ENCODE data around the gene CCNB1IP1.
"Not testable (repeated sequence)": the region's sequence is repeated elsewhere in the genome, so short reads cannot be mapped to it uniquely, and the experiment has no call there.

Gene CCNB1IP1

GRCh38 chr14:20331053-20331613 is 1.9 kb downstream of the CCNB1IP1 start:
- no peak for DNase-seq

GRCh38 chr14:20329355-20329754 is 3.7 kb downstream of the CCNB1IP1 start:
- no peak for DNase-seq

GRCh38 chr14:20328705-20329104 is 4.4 kb downstream of the CCNB1IP1 start:
- no peak for DNase-seq

- peak; percentile 68 for DNase-seq
Observed at GRCh38 chr14:20327005-20327869, 5.8 kb downstream of the CCNB1IP1 start.

DNA sequence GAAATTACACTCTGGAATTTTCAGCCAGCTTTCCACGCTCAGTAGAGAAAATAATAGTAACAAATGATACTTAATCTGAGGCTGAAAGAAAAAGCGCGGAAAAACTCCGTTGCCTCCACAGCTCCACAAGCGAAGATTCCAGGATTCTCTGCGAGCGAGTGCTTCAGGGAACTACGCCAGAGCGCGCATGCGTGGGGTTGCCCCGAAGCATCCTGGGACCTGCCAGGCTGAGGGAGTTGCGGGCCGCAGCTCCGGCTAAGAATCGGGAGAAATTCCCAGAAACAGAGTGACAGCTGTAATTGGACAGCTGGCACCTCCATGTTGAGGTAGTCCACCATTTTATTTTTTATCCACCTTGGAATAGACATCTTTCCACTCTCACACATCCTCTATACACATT is 15.4 kb downstream of the CCNB1IP1 start:
- no peak for DNase-seq

DNA sequence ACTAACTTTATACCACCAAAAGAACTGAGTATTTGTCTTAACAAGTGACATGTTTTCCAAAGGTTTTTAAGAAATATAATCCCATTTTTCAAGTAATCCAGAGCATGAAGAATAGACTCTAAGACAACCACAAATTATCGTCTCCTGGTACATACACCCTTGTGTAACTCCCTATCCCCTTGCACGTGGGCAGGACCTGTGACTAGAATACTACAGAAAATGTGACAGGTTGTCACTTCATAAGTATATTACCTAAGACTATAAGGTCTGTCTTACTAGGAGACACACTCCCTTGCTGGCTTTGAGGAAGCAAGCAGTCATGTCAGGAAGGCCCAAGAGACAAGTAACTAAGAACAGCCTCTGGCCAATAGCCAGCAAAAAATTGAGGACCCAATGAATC is 19.1 kb downstream of the CCNB1IP1 start:
- DNase-seq = no peak

GRCh38 chr14:20306079-20306423 is 27.0 kb downstream of the CCNB1IP1 start:
- no peak for DNase-seq

DNA sequence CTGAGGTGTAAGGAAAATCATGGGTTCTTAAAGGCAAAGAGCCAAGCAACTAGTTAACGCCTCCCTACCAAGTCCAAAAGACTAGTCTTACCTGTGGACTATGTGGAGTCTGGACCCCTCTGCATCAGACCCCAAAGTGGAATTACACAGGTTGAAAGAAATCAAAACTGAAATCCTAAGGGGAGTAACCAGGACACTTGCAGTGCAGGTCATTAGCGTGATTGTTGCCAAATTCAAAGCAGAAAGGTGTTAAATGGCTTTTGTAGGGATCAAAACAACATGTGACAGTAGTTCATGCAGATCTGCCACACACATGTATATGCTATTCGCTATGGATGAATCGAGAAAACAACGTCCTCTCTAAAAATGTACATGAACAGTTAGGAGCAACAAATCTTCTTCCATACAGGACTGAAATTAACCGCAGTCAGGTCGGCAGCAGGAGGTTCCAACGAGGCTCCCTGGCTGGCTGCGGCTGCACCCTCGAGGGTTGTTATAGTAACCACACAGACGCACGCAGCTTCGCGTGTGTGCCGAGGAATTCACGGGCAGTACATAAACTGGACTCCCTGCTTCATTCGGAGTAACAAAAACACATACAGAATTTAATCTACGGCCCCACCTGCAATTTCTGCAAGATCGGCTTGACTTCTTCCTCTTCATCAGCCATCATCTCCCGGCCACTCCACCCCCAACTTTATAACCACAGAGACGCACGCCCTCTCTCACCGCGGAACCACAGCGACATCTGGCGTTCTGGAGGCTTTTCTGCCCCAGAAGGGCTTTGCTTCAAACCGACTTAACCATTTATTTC is 27.6 kb downstream of the CCNB1IP1 start, which contains the start of gene TTC5:
TTC5 (minus strand) TSS at position 687 of the 814 bp plus-strand sequence; CDS start at position 673, 14 bp downstream.
- peak; percentile 80 for DNase-seq

GRCh38 chr14:20302042-20302755 is 30.9 kb downstream of the CCNB1IP1 start:
- DNase-seq = peak; percentile 10

- DNase-seq = no peak
Observed at GRCh38 chr14:20295067-20295466, 38.0 kb downstream of the CCNB1IP1 start.

DNA sequence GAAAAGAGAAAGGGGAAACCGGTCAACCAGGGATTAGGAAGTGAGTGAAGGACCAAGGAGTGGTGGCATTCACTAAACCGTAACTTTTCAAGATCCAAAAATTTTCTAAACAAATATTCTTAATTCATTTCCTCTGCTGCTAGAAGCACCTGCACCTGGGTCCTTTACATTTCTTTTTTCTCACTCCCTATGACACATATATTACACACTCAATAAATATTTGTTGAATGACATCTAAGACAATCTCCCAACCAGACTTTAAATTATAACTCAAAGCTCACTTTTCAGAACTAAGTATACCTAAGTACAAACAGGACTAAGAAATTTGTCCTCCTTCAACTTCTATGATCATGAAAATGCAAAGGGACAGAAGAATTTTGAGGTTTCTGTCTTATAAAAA is 38.4 kb downstream of the CCNB1IP1 start:
- no peak for DNase-seq

DNA sequence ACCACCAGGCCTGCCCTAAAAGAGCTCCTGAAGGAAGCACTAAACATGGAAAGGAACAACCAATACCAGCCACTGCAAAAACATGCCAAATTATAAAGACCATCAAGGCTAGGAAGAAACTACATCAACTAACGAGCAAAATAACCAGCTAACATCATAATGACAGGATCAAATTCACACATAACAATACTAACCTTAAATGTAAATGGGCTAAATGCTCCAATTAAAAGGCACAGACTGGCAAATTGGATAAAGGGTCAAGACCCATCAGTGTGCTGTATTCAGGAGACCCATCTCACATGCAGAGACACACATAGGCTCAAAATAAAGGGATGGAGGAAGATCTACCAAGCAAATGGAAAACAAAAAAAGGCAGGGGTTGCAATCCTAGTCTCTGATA is 51.1 kb downstream of the CCNB1IP1 start:
- not testable (repeated sequence) for DNase-seq

DNA sequence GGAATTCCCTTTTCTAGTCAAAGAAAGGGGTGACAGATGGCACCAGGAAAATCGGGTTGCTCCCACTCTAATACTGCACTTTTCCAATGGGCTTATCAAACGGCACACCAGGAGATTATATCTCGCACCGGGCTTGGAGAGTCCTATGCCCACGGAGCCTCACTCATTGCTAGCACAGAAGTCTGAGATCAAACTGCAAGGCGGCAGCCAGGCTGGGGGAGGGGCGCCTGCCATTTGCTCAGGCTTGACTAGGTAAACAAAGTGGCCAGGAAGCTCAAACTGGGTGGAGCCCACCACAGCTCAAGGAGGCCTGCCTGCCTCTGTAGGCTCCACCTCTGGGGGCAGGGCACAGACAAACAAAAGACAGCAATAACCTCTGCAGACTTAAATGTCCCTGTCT is 52.8 kb downstream of the CCNB1IP1 start:
- not testable (repeated sequence) for DNase-seq

DNA sequence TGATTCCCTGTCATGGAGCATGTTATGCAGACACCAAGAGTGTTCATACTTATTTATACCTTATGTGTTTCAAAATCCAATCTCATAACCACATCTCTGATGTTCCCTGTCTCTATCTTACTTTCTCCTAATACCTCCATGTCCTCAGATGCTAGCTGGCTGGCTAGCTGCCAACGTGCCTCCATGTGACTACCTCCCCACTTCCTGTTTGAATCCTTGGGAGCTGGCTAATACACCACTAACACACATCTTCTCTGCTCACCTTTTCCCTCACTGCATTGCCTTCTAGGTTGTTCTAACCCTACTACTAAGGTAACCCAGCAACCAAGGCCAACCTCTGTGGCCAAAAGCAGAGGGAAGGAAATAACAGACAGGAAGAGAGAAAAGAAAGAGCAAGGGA is 54.7 kb downstream of the CCNB1IP1 start:
- DNase-seq = peak; percentile 15

GRCh38 chr14:20277409-20277808 is 55.7 kb downstream of the CCNB1IP1 start:
- no peak for DNase-seq

- DNase-seq = no peak
Observed at GRCh38 chr14:20274062-20274461, 59.0 kb downstream of the CCNB1IP1 start.

GRCh38 chr14:20264361-20264760 is 68.7 kb downstream of the CCNB1IP1 start:
- not testable (repeated sequence) for DNase-seq

DNA sequence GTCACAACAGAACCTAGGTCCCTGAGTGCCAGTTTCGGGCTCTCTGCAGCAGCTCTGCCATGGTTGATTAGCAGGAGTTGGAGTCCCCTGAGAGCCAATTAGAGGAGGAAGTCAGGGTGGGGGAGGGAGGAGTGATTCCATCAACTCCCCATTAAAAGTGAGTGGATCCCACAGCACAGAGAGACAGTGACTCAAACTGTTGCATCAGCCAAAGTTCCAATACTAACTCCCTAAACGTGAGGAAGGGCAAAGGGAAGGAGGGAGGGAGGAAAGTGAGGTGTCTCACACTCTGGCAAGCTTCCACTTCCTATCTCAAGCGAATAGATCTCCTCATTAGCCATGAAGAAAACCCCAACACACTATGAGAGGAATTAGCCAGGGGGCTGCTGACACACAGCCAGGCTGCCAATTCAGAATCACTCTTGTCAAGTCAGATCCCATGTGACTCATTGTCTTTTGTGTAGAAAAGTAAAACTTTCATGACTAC is 70.4 kb downstream of the CCNB1IP1 start:
- peak; percentile 83 for DNase-seq

Measured in fibroblast of upper back skin (primary cell).